ENCODE results near the gene ARHGEF19. TPM values are rescaled to one million over a fixed set of nuclear protein-coding genes. Genes with fewer than 3 reads are reported as not detected.
A peak's percentile ranks its signal among the peaks of the same experiment; 100 is the strongest.

The ARHGEF19 gene
- total and polyA plus RNA-seq, 10 of the 15 experiments (the other 5 are each of a cell fraction or from before 2014, with no cell fraction given): 0.15 to 2.9 (median 0.67) TPM; not detected in 1

- no peak for TF ChIP-seq KLF5 (IDR thresholded peaks at IDR 0.05; ENCODE audit: partially characterized antibody)
- TF ChIP-seq, protein P1, sequence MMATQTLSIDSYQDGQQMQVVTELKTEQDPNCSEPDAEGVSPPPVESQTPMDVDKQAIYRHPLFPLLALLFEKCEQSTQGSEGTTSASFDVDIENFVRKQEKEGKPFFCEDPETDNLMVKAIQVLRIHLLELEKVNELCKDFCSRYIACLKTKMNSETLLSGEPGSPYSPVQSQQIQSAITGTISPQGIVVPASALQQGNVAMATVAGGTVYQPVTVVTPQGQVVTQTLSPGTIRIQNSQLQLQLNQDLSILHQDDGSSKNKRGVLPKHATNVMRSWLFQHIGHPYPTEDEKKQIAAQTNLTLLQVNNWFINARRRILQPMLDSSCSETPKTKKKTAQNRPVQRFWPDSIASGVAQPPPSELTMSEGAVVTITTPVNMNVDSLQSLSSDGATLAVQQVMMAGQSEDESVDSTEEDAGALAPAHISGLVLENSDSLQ (IDR thresholded peaks at IDR 0.05): peak; percentile 15; the same call in 1 of the 2 replicates
- no peak for TF ChIP-seq ZNF207 (IDR thresholded peaks at IDR 0.05; ENCODE audit: borderline replicate concordance)
- TF ChIP-seq, protein P2, sequence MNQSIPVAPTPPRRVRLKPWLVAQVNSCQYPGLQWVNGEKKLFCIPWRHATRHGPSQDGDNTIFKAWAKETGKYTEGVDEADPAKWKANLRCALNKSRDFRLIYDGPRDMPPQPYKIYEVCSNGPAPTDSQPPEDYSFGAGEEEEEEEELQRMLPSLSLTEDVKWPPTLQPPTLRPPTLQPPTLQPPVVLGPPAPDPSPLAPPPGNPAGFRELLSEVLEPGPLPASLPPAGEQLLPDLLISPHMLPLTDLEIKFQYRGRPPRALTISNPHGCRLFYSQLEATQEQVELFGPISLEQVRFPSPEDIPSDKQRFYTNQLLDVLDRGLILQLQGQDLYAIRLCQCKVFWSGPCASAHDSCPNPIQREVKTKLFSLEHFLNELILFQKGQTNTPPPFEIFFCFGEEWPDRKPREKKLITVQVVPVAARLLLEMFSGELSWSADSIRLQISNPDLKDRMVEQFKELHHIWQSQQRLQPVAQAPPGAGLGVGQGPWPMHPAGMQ (IDR thresholded peaks at IDR 0.05; ENCODE audit: borderline replicate concordance): no peak
- TF ChIP-seq IRF4 (IDR thresholded peaks at IDR 0.05; ENCODE audit: low read depth, low read length): 0 out of 2 replicates have a peak, but pooled peaks have one; percentile 14
- no peak for TF ChIP-seq FOXM1 (IDR thresholded peaks at IDR 0.05; ENCODE audit: low read depth, low read length)
- TF ChIP-seq YBX1 (IDR thresholded peaks at IDR 0.05): no peak
- TF ChIP-seq, protein P3, sequence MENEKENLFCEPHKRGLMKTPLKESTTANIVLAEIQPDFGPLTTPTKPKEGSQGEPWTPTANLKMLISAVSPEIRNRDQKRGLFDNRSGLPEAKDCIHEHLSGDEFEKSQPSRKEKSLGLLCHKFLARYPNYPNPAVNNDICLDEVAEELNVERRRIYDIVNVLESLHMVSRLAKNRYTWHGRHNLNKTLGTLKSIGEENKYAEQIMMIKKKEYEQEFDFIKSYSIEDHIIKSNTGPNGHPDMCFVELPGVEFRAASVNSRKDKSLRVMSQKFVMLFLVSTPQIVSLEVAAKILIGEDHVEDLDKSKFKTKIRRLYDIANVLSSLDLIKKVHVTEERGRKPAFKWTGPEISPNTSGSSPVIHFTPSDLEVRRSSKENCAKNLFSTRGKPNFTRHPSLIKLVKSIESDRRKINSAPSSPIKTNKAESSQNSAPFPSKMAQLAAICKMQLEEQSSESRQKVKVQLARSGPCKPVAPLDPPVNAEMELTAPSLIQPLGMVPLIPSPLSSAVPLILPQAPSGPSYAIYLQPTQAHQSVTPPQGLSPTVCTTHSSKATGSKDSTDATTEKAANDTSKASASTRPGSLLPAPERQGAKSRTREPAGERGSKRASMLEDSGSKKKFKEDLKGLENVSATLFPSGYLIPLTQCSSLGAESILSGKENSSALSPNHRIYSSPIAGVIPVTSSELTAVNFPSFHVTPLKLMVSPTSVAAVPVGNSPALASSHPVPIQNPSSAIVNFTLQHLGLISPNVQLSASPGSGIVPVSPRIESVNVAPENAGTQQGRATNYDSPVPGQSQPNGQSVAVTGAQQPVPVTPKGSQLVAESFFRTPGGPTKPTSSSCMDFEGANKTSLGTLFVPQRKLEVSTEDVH (IDR thresholded peaks at IDR 0.05; ENCODE audit: low read depth, partially characterized antibody): no peak
- TF ChIP-seq NFIC (IDR thresholded peaks at IDR 0.05; ENCODE audit: low read depth, low read length): no peak
- no peak for TF ChIP-seq BCL11A (IDR thresholded peaks at IDR 0.05; ENCODE audit: low read depth, low read length)
- TF ChIP-seq, protein P4, sequence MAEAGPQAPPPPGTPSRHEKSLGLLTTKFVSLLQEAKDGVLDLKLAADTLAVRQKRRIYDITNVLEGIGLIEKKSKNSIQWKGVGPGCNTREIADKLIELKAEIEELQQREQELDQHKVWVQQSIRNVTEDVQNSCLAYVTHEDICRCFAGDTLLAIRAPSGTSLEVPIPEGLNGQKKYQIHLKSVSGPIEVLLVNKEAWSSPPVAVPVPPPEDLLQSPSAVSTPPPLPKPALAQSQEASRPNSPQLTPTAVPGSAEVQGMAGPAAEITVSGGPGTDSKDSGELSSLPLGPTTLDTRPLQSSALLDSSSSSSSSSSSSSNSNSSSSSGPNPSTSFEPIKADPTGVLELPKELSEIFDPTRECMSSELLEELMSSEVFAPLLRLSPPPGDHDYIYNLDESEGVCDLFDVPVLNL (IDR thresholded peaks at IDR 0.05; ENCODE audit: low read depth, low read length): no peak
- no peak for TF ChIP-seq POU2F2 (IDR thresholded peaks at IDR 0.05; ENCODE audit: borderline replicate concordance, low read depth, low read length)
- 0 out of 2 replicates have a peak, but pooled peaks have one; percentile 18 for TF ChIP-seq SMC3 (IDR thresholded peaks at IDR 0.05; ENCODE audit: borderline replicate concordance, low read length)
- no peak for TF ChIP-seq PAX8 (IDR thresholded peaks at IDR 0.05)
- TF ChIP-seq IKZF2 (IDR thresholded peaks at IDR 0.05): 0 out of 4 replicates have a peak, but pooled peaks of 1 of the 2 experiments have one; percentile 34
- no peak for TF ChIP-seq NFXL1 (IDR thresholded peaks at IDR 0.05; ENCODE audit: borderline replicate concordance)
- TF ChIP-seq BHLHE40 (IDR thresholded peaks at IDR 0.05; ENCODE audit: borderline replicate concordance in 1 of 2, low read depth in 2 of 2, low read length in 1 of 2): peak; percentile 26 to 48; a peak in 2 of 4 replicates
- TF ChIP-seq MEF2A (IDR thresholded peaks at IDR 0.05; ENCODE audit: insufficient read depth, low read depth, low read length): no peak
- TF ChIP-seq JUNB (IDR thresholded peaks at IDR 0.05): no peak
- no peak for TF ChIP-seq TCF3 (IDR thresholded peaks at IDR 0.05; ENCODE audit: borderline replicate concordance, insufficient read depth, low read depth, low read length)
- no peak for TF ChIP-seq NR2C2 (IDR thresholded peaks at IDR 0.05; ENCODE audit: borderline replicate concordance, control insufficient read depth, insufficient read length, low read depth)
- TF ChIP-seq ELK1 (IDR thresholded peaks at IDR 0.05; ENCODE audit: low read depth, low read length): no peak
- no peak for TF ChIP-seq HDGF (IDR thresholded peaks at IDR 0.05)
- 0 out of 2 replicates have a peak, but pooled peaks have one; percentile 39 for TF ChIP-seq MXI1 (IDR thresholded peaks at IDR 0.05; ENCODE audit: low read depth, low read length)
Observed at GRCh38 chr1:16235944-16236510, 23.6 kb upstream of the ARHGEF19 start (continued).

All from GM12878 (cell line).